Iris pigment epithelial cell (primary cell): Measurements from ENCODE around the gene SPAM1.
A peak's percentile ranks its signal among the peaks of the same experiment; 100 is the strongest.
"Not testable (repeated sequence)": the region's sequence is repeated elsewhere in the genome, so short reads cannot be mapped to it uniquely, and the experiment has no call there.

Experiments
- DNase-seq: peaks from one replicate; pipeline ENCODE4 v3.0.0-alpha.2; 2011; ENCODE audit warnings: low read depth

The SPAM1 gene

GRCh38 chr7:123948136-123948535 lies 23.1 kb downstream of the SPAM1 start:
- no peak for DNase-seq

- DNase-seq: peak; percentile 26
Observed at GRCh38 chr7:123958186-123958703, 33.2 kb downstream of the SPAM1 start.

- DNase-seq: peak; percentile 5
Observed at GRCh38 chr7:123961771-123962170, 36.7 kb downstream of the SPAM1 start.

GRCh38 chr7:123966936-123967335 lies 41.9 kb downstream of the SPAM1 start:
- DNase-seq: no peak

- no peak for DNase-seq
Observed at GRCh38 chr7:123972045-123972444, 47.0 kb downstream of the SPAM1 start.

GRCh38 chr7:123972831-123973230 lies 47.8 kb downstream of the SPAM1 start:
- DNase-seq: no peak

GRCh38 chr7:123974326-123974908 lies 49.4 kb downstream of the SPAM1 start:
- no peak for DNase-seq

GRCh38 chr7:123975084-123975483 lies 50.0 kb downstream of the SPAM1 start:
- no peak for DNase-seq

- DNase-seq: no peak
Observed at GRCh38 chr7:123977081-123977480, 52.0 kb downstream of the SPAM1 start.

- peak; percentile 82 for DNase-seq
Observed at GRCh38 chr7:123979876-123980275, 54.8 kb downstream of the SPAM1 start.

- DNase-seq: no peak
Observed at GRCh38 chr7:123987445-123987844, 62.4 kb downstream of the SPAM1 start.

GRCh38 chr7:123992913-123993518 lies 68.0 kb downstream of the SPAM1 start:
- DNase-seq: no peak

- no peak for DNase-seq
Observed at GRCh38 chr7:123993996-123994395, 69.0 kb downstream of the SPAM1 start.

GRCh38 chr7:123994449-123994848 lies 69.4 kb downstream of the SPAM1 start:
- no peak for DNase-seq

GRCh38 chr7:123995617-123996326 lies 70.7 kb downstream of the SPAM1 start:
- no peak for DNase-seq

- DNase-seq: no peak
Observed at GRCh38 chr7:123996327-123996625, 71.2 kb downstream of the SPAM1 start.

- DNase-seq: no peak
Observed at GRCh38 chr7:123998921-123999320, 73.9 kb downstream of the SPAM1 start.

- DNase-seq: no peak
Observed at GRCh38 chr7:123999703-124000102, 74.7 kb downstream of the SPAM1 start.

- not testable (repeated sequence) for DNase-seq
Observed at GRCh38 chr7:124008296-124008695, 83.3 kb downstream of the SPAM1 start.

- DNase-seq: no peak
Observed at GRCh38 chr7:124009321-124009720, 84.3 kb downstream of the SPAM1 start.
